ENCODE measurements around the gene TRIM33.

TRIM33 gene

GRCh38 chr1:114545315-114545714, 34.3 kb upstream of the TRIM33 start:
- H3K27me3 ChIP-seq (ENCODE audit: control insufficient read depth in 2 of 2, insufficient read depth in 2 of 2, low read length in 2 of 2): no peaks in the 10 kb centered on the region
- no peak overlapping the region for H3K4me3 ChIP-seq (ENCODE audit: low read length in 2 of 2)
- H3K36me3 ChIP-seq (ENCODE audit: control insufficient read depth in 2 of 2, insufficient read depth in 2 of 2, low read length in 2 of 2): no peaks in the 10 kb centered on the region
- no peaks in the 10 kb centered on the region for H3K4me1 ChIP-seq (ENCODE audit: control insufficient read depth in 2 of 2, insufficient read depth in 2 of 2, low read length in 2 of 2)
- H3K9me3 ChIP-seq (ENCODE audit: control insufficient read depth in 2 of 2, low read length in 2 of 2): no peaks in the 10 kb centered on the region
- H3K9ac ChIP-seq (ENCODE audit: low read depth in 1 of 2, low read length in 2 of 2): no peak overlapping the region
- no peak overlapping the region for H3K27ac ChIP-seq (ENCODE audit: low read depth in 2 of 2, low read length in 2 of 2)

- H3K36me3 ChIP-seq (ENCODE audit: control insufficient read depth in 2 of 2, insufficient read depth in 2 of 2, low read length in 2 of 2): no peaks in the 10 kb centered on the region
- H3K4me3 ChIP-seq (ENCODE audit: low read length in 2 of 2): no peak overlapping the region
- no peaks in the 10 kb centered on the region for H3K9me3 ChIP-seq (ENCODE audit: control insufficient read depth in 2 of 2, low read length in 2 of 2)
- no peaks in the 10 kb centered on the region for H3K4me1 ChIP-seq (ENCODE audit: control insufficient read depth in 2 of 2, insufficient read depth in 2 of 2, low read length in 2 of 2)
- no peak overlapping the region for H3K27ac ChIP-seq (ENCODE audit: low read depth in 2 of 2, low read length in 2 of 2)
- no peaks in the 10 kb centered on the region for H3K27me3 ChIP-seq (ENCODE audit: control insufficient read depth in 2 of 2, insufficient read depth in 2 of 2, low read length in 2 of 2)
- no peak overlapping the region for H3K9ac ChIP-seq (ENCODE audit: low read depth in 1 of 2, low read length in 2 of 2)
These were observed 29.8 kb upstream of the TRIM33 start for GRCh38 chr1:114540821-114541220.

GRCh38 chr1:114540272-114540671, 29.3 kb upstream of the TRIM33 start:
- Histone ChIP-seq H3K9ac (ENCODE audit: low read depth in 1 of 2, low read length in 2 of 2) (no peak overlapping the region), H3K36me3 (ENCODE audit: control insufficient read depth in 2 of 2, insufficient read depth in 2 of 2, low read length in 2 of 2) (no peaks in the 10 kb centered on the region), H3K27ac (ENCODE audit: low read depth in 2 of 2, low read length in 2 of 2) (no peak overlapping the region), H3K9me3 (ENCODE audit: control insufficient read depth in 2 of 2, low read length in 2 of 2) (no peaks in the 10 kb centered on the region), H3K4me1 (ENCODE audit: control insufficient read depth in 2 of 2, insufficient read depth in 2 of 2, low read length in 2 of 2) (no peaks in the 10 kb centered on the region), H3K4me3 (ENCODE audit: low read length in 2 of 2) (no peak overlapping the region), H3K27me3 (ENCODE audit: control insufficient read depth in 2 of 2, insufficient read depth in 2 of 2, low read length in 2 of 2) (no peaks in the 10 kb centered on the region)

- no peaks in the 10 kb centered on the region for H3K9me3 ChIP-seq (ENCODE audit: control insufficient read depth in 2 of 2, low read length in 2 of 2)
- no peak overlapping the region for H3K9ac ChIP-seq (ENCODE audit: low read depth in 1 of 2, low read length in 2 of 2)
- no peaks in the 10 kb centered on the region for H3K27me3 ChIP-seq (ENCODE audit: control insufficient read depth in 2 of 2, insufficient read depth in 2 of 2, low read length in 2 of 2)
- no peaks in the 10 kb centered on the region for H3K36me3 ChIP-seq (ENCODE audit: control insufficient read depth in 2 of 2, insufficient read depth in 2 of 2, low read length in 2 of 2)
- no peak overlapping the region for H3K27ac ChIP-seq (ENCODE audit: low read depth in 2 of 2, low read length in 2 of 2)
- no peak overlapping the region for H3K4me3 ChIP-seq (ENCODE audit: low read length in 2 of 2)
- no peaks in the 10 kb centered on the region for H3K4me1 ChIP-seq (ENCODE audit: control insufficient read depth in 2 of 2, insufficient read depth in 2 of 2, low read length in 2 of 2)
These were observed 25.0 kb upstream of the TRIM33 start for GRCh38 chr1:114536043-114536442.

- no peaks in the 10 kb centered on the region for H3K9me3 ChIP-seq (ENCODE audit: control insufficient read depth in 2 of 2, low read length in 2 of 2)
- no peak overlapping the region for H3K4me3 ChIP-seq (ENCODE audit: low read length in 2 of 2)
- no peaks in the 10 kb centered on the region for H3K27me3 ChIP-seq (ENCODE audit: control insufficient read depth in 2 of 2, insufficient read depth in 2 of 2, low read length in 2 of 2)
- H3K27ac ChIP-seq (ENCODE audit: low read depth in 2 of 2, low read length in 2 of 2): no peak overlapping the region
- no peaks in the 10 kb centered on the region for H3K4me1 ChIP-seq (ENCODE audit: control insufficient read depth in 2 of 2, insufficient read depth in 2 of 2, low read length in 2 of 2)
- H3K36me3 ChIP-seq (ENCODE audit: control insufficient read depth in 2 of 2, insufficient read depth in 2 of 2, low read length in 2 of 2): no peaks in the 10 kb centered on the region
- H3K9ac ChIP-seq (ENCODE audit: low read depth in 1 of 2, low read length in 2 of 2): no peak overlapping the region
These were observed 24.4 kb upstream of the TRIM33 start for GRCh38 chr1:114535401-114535800.

GRCh38 chr1:114531094-114531493, 20.1 kb upstream of the TRIM33 start:
- Histone ChIP-seq H3K36me3 (ENCODE audit: control insufficient read depth in 2 of 2, insufficient read depth in 2 of 2, low read length in 2 of 2) (no peaks in the 10 kb centered on the region), H3K9me3 (ENCODE audit: control insufficient read depth in 2 of 2, low read length in 2 of 2) (no peaks in the 10 kb centered on the region), H3K4me3 (ENCODE audit: low read length in 2 of 2) (no peak overlapping the region), H3K27ac (ENCODE audit: low read depth in 2 of 2, low read length in 2 of 2) (no peak overlapping the region), H3K4me1 (ENCODE audit: control insufficient read depth in 2 of 2, insufficient read depth in 2 of 2, low read length in 2 of 2) (no peaks in the 10 kb centered on the region), H3K9ac (ENCODE audit: low read depth in 1 of 2, low read length in 2 of 2) (no peak overlapping the region), H3K27me3 (ENCODE audit: control insufficient read depth in 2 of 2, insufficient read depth in 2 of 2, low read length in 2 of 2) (no peaks in the 10 kb centered on the region)

- no peaks in the 10 kb centered on the region for H3K9me3 ChIP-seq (ENCODE audit: control insufficient read depth in 2 of 2, low read length in 2 of 2)
- H3K9ac ChIP-seq (ENCODE audit: low read depth in 1 of 2, low read length in 2 of 2): no peak overlapping the region
- H3K27me3 ChIP-seq (ENCODE audit: control insufficient read depth in 2 of 2, insufficient read depth in 2 of 2, low read length in 2 of 2): no peaks in the 10 kb centered on the region
- H3K36me3 ChIP-seq (ENCODE audit: control insufficient read depth in 2 of 2, insufficient read depth in 2 of 2, low read length in 2 of 2): no peaks in the 10 kb centered on the region
- H3K4me3 ChIP-seq (ENCODE audit: low read length in 2 of 2): no peak overlapping the region
- H3K27ac ChIP-seq (ENCODE audit: low read depth in 2 of 2, low read length in 2 of 2): no peak overlapping the region
- no peaks in the 10 kb centered on the region for H3K4me1 ChIP-seq (ENCODE audit: control insufficient read depth in 2 of 2, insufficient read depth in 2 of 2, low read length in 2 of 2)
These were observed 19.2 kb upstream of the TRIM33 start for GRCh38 chr1:114530224-114530623.

GRCh38 chr1:114524944-114525343, 13.9 kb upstream of the TRIM33 start:
- Histone ChIP-seq H3K4me1 (ENCODE audit: control insufficient read depth in 2 of 2, insufficient read depth in 2 of 2, low read length in 2 of 2) (no peaks in the 10 kb centered on the region), H3K4me3 (ENCODE audit: low read length in 2 of 2) (no peak overlapping the region), H3K27me3 (ENCODE audit: control insufficient read depth in 2 of 2, insufficient read depth in 2 of 2, low read length in 2 of 2) (no peaks in the 10 kb centered on the region), H3K27ac (ENCODE audit: low read depth in 2 of 2, low read length in 2 of 2) (no peak overlapping the region), H3K36me3 (ENCODE audit: control insufficient read depth in 2 of 2, insufficient read depth in 2 of 2, low read length in 2 of 2) (no peaks in the 10 kb centered on the region), H3K9me3 (ENCODE audit: control insufficient read depth in 2 of 2, low read length in 2 of 2) (no peaks in the 10 kb centered on the region), H3K9ac (ENCODE audit: low read depth in 1 of 2, low read length in 2 of 2) (no peak overlapping the region)

- H3K9ac ChIP-seq (ENCODE audit: low read depth in 1 of 2, low read length in 2 of 2): no peak overlapping the region
- H3K27ac ChIP-seq (ENCODE audit: low read depth in 2 of 2, low read length in 2 of 2): no peak overlapping the region
- H3K27me3 ChIP-seq (ENCODE audit: control insufficient read depth in 2 of 2, insufficient read depth in 2 of 2, low read length in 2 of 2): no peaks in the 10 kb centered on the region
- H3K9me3 ChIP-seq (ENCODE audit: control insufficient read depth in 2 of 2, low read length in 2 of 2): no peaks in the 10 kb centered on the region
- no peak overlapping the region for H3K4me3 ChIP-seq (ENCODE audit: low read length in 2 of 2)
- H3K4me1 ChIP-seq (ENCODE audit: control insufficient read depth in 2 of 2, insufficient read depth in 2 of 2, low read length in 2 of 2): no peaks in the 10 kb centered on the region
- no peaks in the 10 kb centered on the region for H3K36me3 ChIP-seq (ENCODE audit: control insufficient read depth in 2 of 2, insufficient read depth in 2 of 2, low read length in 2 of 2)
These were observed 11.2 kb upstream of the TRIM33 start for GRCh38 chr1:114522264-114522575.

GRCh38 chr1:114521396-114522263, 10.6 kb upstream of the TRIM33 start:
- Histone ChIP-seq H3K27me3 (ENCODE audit: control insufficient read depth in 2 of 2, insufficient read depth in 2 of 2, low read length in 2 of 2) (no peaks in the 10 kb centered on the region), H3K27ac (ENCODE audit: low read depth in 2 of 2, low read length in 2 of 2) (no peak overlapping the region), H3K36me3 (ENCODE audit: control insufficient read depth in 2 of 2, insufficient read depth in 2 of 2, low read length in 2 of 2) (no peaks in the 10 kb centered on the region)

More at GRCh38 chr1:114521396-114522263, 10.6 kb upstream of the TRIM33 start:
- H3K9me3 ChIP-seq (ENCODE audit: control insufficient read depth in 2 of 2, low read length in 2 of 2): no peaks in the 10 kb centered on the region
- H3K9ac ChIP-seq (ENCODE audit: low read depth in 1 of 2, low read length in 2 of 2): no peak overlapping the region
- no peaks in the 10 kb centered on the region for H3K4me1 ChIP-seq (ENCODE audit: control insufficient read depth in 2 of 2, insufficient read depth in 2 of 2, low read length in 2 of 2)
- H3K4me3 ChIP-seq (ENCODE audit: low read length in 2 of 2): no peak overlapping the region

Data from mucosa of rectum (tissue), 2 donors.